ENCODE data around the gene IL17RC.
"Not testable (repeated sequence)": the region's sequence is repeated elsewhere in the genome, so short reads cannot be mapped to it uniquely, and the experiment has no call there.

IL17RC gene

GRCh38 chr3:9916734-9917680 is at the start of gene IL17RC:
Gene IL17RC (plus strand): TSS chr3:9917098. CDS start chr3:9917316, 218 bp downstream.
- Histone ChIP-seq H3K79me2 (ENCODE audit: control insufficient read depth, low read length) (no peaks in the 10 kb centered on the region), H4K20me1 (ENCODE audit: control insufficient read depth, insufficient read depth, low read depth, low read length) (no peaks in the 10 kb centered on the region), H3K36me3 (ENCODE audit: control insufficient read depth, low read length) (no peaks in the 10 kb centered on the region), H3K4me3 (ENCODE audit: low read length) (peak within 1 kb of the TSS; percentile 49), H3K4me2 (ENCODE audit: low read length) (peak within 1 kb of the TSS; percentile 58), H3F3A (ENCODE audit: control insufficient read depth, insufficient read depth) (no peaks in the 10 kb centered on the region), H3K27me3 (ENCODE audit: control insufficient read depth, low read length) (peaks cover 39% of the 10 kb centered on the region), H3K9me2 (replicated peaks; ENCODE audit: control insufficient read depth, low read length) (no peaks in the 10 kb centered on the region), H3K9me3 (ENCODE audit: control insufficient read depth, insufficient read depth, low read length) (no peaks in the 10 kb centered on the region), H3K4me1 (ENCODE audit: control insufficient read depth, low read length) (peaks cover 12% of the 10 kb centered on the region), H3K27ac (ENCODE audit: low read depth, low read length) (no peak within 1 kb of the TSS)
- TF ChIP-seq CTCF (IDR thresholded peaks at IDR 0.05; ENCODE audit: low read depth, low read length, poor library complexity, severe bottlenecking) (no peak), EZH2phosphoT487 (IDR thresholded peaks at IDR 0.05; ENCODE audit: borderline replicate concordance, low read length) (no peak)

GRCh38 chr3:9867106-9867505 is 49.8 kb upstream of the IL17RC start:
- Histone ChIP-seq H3K27me3 (ENCODE audit: control insufficient read depth, low read length) (peaks cover 4% of the 10 kb centered on the region; the same call in 1 of the 2 replicates), H3K4me1 (ENCODE audit: control insufficient read depth, low read length) (no peaks in the 10 kb centered on the region), H3K4me2 (ENCODE audit: low read length) (no peak overlapping the region), H3K9me2 (replicated peaks; ENCODE audit: control insufficient read depth, low read length) (no peaks in the 10 kb centered on the region), H3K27ac (ENCODE audit: low read depth, low read length) (no peak overlapping the region), H3K4me3 (ENCODE audit: low read length) (no peak overlapping the region), H3K79me2 (ENCODE audit: control insufficient read depth, low read length) (no peaks in the 10 kb centered on the region), H3K36me3 (ENCODE audit: control insufficient read depth, low read length) (no peaks in the 10 kb centered on the region), H4K20me1 (ENCODE audit: control insufficient read depth, insufficient read depth, low read depth, low read length) (no peaks in the 10 kb centered on the region), H3K9me3 (ENCODE audit: control insufficient read depth, insufficient read depth, low read length) (no peaks in the 10 kb centered on the region), H3F3A (ENCODE audit: control insufficient read depth, insufficient read depth) (no peaks in the 10 kb centered on the region)
- no peak for TF ChIP-seq EZH2phosphoT487 (IDR thresholded peaks at IDR 0.05; ENCODE audit: borderline replicate concordance, low read length)

- H3K27ac ChIP-seq (ENCODE audit: low read depth, low read length): no peak overlapping the region
- H3K79me2 ChIP-seq (ENCODE audit: control insufficient read depth, low read length): no peaks in the 10 kb centered on the region
- no peaks in the 10 kb centered on the region for H3K36me3 ChIP-seq (ENCODE audit: control insufficient read depth, low read length)
- H3K9me3 ChIP-seq (ENCODE audit: control insufficient read depth, insufficient read depth, low read length): no peaks in the 10 kb centered on the region
- no peak for TF ChIP-seq CTCF (IDR thresholded peaks at IDR 0.05; ENCODE audit: low read depth, low read length, poor library complexity, severe bottlenecking)
- no peaks in the 10 kb centered on the region for H4K20me1 ChIP-seq (ENCODE audit: control insufficient read depth, insufficient read depth, low read depth, low read length)
- H3K27me3 ChIP-seq (ENCODE audit: control insufficient read depth, low read length): no peaks in the 10 kb centered on the region
- no peaks in the 10 kb centered on the region for H3F3A ChIP-seq (ENCODE audit: control insufficient read depth, insufficient read depth)
- no peaks in the 10 kb centered on the region for H3K4me1 ChIP-seq (ENCODE audit: control insufficient read depth, low read length)
- H3K4me3 ChIP-seq (ENCODE audit: low read length): no peak overlapping the region
- no peaks in the 10 kb centered on the region for H3K9me2 ChIP-seq (replicated peaks; ENCODE audit: control insufficient read depth, low read length)
- no peak overlapping the region for H3K4me2 ChIP-seq (ENCODE audit: low read length)
Measured at GRCh38 chr3:9869955-9870354, 46.9 kb upstream of the IL17RC start.

GRCh38 chr3:9870978-9871377 is 45.9 kb upstream of the IL17RC start:
- Histone ChIP-seq H3K4me2 (ENCODE audit: low read length) (no peak overlapping the region), H3K27me3 (ENCODE audit: control insufficient read depth, low read length) (peaks cover 4% of the 10 kb centered on the region), H3K27ac (ENCODE audit: low read depth, low read length) (no peak overlapping the region), H4K20me1 (ENCODE audit: control insufficient read depth, insufficient read depth, low read depth, low read length) (no peaks in the 10 kb centered on the region), H3K9me3 (ENCODE audit: control insufficient read depth, insufficient read depth, low read length) (no peaks in the 10 kb centered on the region), H3K36me3 (ENCODE audit: control insufficient read depth, low read length) (no peaks in the 10 kb centered on the region), H3K4me3 (ENCODE audit: low read length) (no peak overlapping the region), H3K4me1 (ENCODE audit: control insufficient read depth, low read length) (no peaks in the 10 kb centered on the region), H3F3A (ENCODE audit: control insufficient read depth, insufficient read depth) (no peaks in the 10 kb centered on the region), H3K79me2 (ENCODE audit: control insufficient read depth, low read length) (no peaks in the 10 kb centered on the region), H3K9me2 (replicated peaks; ENCODE audit: control insufficient read depth, low read length) (no peaks in the 10 kb centered on the region)
- TF ChIP-seq EZH2phosphoT487 (IDR thresholded peaks at IDR 0.05; ENCODE audit: borderline replicate concordance, low read length) (no peak), CTCF (IDR thresholded peaks at IDR 0.05; ENCODE audit: low read depth, low read length, poor library complexity, severe bottlenecking) (no peak)

GRCh38 chr3:9872067-9872466 is 44.8 kb upstream of the IL17RC start:
- not testable (repeated sequence) for H3K4me2 ChIP-seq (ENCODE audit: low read length); H3F3A ChIP-seq (ENCODE audit: control insufficient read depth, insufficient read depth); H3K27me3 ChIP-seq (ENCODE audit: control insufficient read depth, low read length); H3K9me2 ChIP-seq (replicated peaks; ENCODE audit: control insufficient read depth, low read length); H3K79me2 ChIP-seq (ENCODE audit: control insufficient read depth, low read length); H3K4me1 ChIP-seq (ENCODE audit: control insufficient read depth, low read length); H3K36me3 ChIP-seq (ENCODE audit: control insufficient read depth, low read length); H3K27ac ChIP-seq (ENCODE audit: low read depth, low read length); H3K4me3 ChIP-seq (ENCODE audit: low read length); H3K9me3 ChIP-seq (ENCODE audit: control insufficient read depth, insufficient read depth, low read length); H4K20me1 ChIP-seq (ENCODE audit: control insufficient read depth, insufficient read depth, low read depth, low read length)
